SIG-M5 treated with dmso at 0.1 percent for 504 hours (cell line): ENCODE data around the gene SUZ12.
"Not testable (repeated sequence)": the region's sequence is repeated elsewhere in the genome, so short reads cannot be mapped to it uniquely, and the experiment has no call there.

Experiments used
- DNase-seq: peaks from one replicate; lab custom pipeline; 2025; ENCODE audit not compliant: unreplicated experiment; lab: John Stamatoyannopoulos, UW

The SUZ12 gene

DNA sequence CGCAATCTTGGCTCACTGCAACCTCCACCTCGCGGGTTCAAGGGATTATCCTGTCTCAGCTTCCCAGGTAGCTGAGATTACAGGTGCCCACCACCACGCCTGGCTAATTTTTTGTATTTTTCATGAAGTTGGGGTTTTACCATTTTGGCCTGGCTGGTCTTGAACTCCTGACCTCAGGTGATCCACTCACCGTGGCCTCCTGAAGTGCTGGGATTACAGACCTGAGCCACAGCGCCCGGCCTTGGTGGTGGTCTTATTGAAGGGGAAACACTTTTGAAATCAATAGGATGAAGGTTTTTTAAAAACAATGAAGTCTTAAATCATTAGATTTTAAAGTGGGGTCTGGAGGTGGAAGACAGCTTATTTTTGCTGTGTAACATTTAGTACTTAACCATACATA, 5.6 kb downstream of the SUZ12 start:
- DNase-seq, result not testable (repeated sequence)

DNA sequence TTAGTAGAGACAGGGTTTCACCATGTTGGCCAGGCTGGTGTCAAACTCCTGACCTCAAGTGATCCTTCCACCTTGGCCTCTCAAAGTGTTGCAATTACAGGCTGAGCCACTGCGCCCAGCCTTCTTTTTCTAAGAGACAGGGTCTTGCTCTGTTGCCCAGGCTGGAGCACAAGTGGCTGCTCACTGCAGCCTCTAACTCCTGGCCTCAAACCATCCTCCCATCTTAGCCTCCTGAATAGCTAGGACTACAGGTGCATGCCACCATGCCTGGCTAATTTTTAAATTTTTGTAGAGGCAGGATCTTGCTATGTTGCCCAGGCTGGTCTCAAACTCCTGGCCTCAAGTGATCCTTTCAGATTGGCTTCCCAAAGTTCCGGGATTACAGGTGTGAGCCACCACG, 15.1 kb downstream of the SUZ12 start:
- not testable (repeated sequence) for DNase-seq

DNA sequence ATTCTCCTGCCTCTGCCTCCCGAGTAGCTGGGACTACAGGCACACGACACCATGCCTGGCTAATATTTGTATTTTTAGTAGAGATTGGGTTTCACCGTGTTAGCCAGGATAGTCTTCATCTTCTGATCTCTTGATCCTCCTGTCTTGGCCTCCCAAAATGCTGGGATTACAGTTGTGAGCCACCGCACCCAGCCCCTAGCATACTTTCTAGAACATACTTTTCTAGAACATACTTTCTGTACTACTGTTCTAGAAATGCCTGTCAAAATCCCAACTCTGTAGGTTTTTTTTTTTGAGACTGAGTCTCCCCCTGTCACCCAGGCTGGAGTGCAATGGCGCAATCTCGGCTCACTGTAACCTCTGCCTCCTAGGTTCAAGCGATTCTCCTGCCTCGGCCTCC, 27.3 kb downstream of the SUZ12 start:
- not testable (repeated sequence) for DNase-seq

DNA sequence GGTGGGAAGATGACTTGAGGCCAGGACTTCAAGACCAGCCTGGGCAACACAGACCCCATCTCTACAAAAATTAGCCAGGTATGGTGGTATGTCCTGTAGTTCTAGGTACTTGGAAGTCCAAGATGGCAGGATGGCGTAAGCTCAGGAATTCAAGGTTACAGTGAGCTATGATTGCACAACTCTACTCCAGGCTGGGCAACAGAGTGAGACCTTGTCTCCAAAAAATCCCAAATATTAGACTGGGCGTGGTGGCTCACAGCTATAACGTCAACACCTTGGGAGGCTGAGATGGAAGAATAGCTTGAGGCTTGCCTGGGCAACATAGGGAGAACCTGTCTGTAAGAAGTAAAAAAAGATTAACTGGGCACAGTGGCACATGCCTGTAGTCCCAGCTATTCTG, 30.8 kb downstream of the SUZ12 start:
- no peak for DNase-seq

DNA sequence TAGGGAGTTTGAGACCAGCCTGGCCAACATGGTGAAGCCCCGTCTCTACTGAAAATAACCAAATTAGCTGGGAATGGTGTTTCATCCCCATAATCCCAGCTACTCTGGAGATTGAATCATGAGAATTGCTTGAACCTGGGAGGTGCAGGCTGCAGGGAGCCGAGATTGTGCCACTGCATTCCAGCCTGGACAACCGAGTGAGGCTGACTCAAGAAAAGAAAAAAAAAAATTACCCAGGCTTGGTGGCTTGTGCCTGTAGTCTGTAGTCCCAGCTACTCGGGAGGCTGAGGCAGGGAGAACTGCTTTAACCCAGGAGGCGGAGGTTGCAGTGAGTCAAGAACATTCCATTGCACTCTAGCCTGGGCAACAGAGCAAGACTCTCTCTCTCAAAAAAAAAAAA, 33.6 kb downstream of the SUZ12 start:
- DNase-seq, result not testable (repeated sequence)

DNA sequence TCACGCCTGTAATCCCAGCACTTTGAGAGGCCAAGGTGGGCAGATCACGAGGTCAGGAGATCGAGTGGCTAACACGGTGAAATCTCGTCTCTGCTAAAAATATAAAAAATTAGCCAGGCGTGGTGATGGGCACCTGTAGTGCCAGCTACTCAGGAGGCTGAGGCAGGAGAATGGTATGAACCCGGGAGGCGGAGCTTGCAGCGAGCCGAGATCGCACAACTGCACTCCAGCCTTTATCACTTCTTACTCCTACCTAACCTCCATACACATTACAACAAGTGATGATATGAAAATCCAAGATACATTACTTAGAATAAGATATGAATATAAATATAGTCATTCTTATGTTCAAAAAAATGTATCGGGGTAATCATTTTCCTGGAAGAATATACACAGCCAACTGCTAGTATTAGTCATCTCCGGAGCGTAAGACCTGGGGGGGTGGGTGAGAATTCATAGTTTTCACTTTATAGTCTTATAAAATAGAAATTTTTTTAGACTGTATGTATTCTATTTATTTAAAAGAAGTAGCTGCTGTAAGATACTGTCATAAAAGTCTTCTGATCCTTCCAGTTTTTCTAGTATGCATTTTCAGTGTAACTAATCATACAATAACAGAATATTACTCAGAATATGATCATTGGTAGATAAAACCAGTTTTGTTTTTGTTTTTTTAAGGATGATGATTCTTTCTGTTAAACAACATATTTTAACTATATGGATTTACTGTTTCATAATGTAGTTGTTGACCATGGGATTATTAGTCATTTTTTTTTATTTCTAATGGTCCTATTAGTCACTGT, 37.7 kb downstream of the SUZ12 start:
- DNase-seq, result not testable (repeated sequence)

DNA sequence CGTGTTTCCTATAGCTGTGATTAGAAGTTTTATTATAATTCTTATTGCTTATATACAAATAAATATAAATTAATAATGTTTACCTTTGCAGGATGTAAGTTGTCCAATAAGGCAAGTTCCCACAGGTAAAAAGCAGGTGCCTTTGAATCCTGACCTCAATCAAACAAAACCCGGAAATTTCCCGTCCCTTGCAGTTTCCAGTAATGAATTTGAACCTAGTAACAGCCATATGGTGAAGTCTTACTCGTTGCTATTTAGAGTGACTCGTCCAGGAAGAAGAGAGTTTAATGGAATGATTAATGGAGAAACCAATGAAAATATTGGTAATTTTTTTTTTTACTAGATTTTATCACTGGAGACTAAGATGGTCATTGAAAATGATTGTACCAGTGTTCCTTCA, 38.6 kb downstream of the SUZ12 start:
- not testable (repeated sequence) for DNase-seq

DNA sequence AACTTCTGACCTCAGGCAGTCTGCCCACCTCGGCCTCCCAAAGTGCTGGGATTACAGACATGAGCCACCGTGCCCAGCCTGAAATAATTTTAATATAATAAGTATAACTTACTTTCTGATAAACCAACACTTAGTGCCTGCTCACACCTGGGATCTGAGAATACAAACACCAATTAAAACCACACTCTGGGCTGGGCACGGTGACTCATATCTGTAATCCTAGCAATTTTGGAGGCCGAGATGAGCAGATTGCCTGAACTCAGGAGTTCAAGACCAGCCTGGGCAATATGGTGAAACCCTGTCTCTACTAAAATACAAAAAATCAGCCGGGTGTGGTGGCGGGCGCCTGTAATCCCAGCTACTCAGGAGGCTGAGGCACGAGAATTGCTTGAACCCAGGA, 55.0 kb downstream of the SUZ12 start:
- not testable (repeated sequence) for DNase-seq

DNA sequence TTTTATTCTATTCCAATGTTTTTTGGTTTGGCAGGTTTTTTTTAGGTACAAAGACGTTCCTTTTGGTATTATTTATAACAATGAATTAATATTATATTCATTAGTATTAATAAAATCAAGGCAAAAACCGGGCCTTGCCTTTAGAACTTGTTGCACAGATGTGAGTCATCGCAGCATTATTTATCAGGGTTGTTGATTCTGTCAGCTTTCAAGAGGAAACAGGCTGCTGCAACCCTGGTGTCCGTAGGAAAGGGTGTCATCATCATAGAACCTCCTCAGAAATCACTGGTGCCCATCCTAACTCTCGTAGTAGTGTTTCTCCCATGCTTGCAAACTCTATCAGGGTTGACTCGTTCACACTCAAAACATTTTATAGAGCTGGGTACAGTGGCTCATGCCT, 60.2 kb downstream of the SUZ12 start:
- no peak for DNase-seq

DNA sequence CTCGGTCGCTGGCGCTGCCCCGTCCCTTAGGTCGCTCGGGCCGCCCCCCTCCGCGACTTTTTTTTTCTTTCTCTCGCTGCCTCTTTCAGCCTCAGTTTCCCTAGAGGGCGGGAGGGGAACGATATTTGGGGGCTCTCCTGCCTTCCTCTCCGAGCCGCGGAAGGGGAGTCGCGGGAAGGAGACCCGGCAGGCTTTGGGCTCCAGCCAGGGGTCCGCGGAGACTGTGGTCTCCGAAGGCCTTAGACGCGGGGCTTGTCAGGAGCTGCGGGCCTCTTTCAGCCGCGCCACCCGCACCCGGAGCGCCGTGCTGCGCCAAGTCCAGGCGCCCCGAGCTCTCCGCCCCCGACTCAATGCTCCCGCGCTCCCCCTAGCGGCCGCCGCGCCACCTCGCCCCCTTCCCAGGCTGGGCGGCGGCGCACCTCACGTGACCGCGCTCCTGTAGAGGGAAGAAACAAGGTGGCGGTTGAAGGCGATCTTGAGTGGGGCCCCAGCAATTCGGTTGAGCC, 70.2 kb downstream of the SUZ12 start, which contains the start of gene LRRC37B:
LRRC37B (plus strand) TSS at position 427 of the 506 bp plus-strand sequence. CDS start 14,010 bp downstream, outside the sequence.
- peak; percentile 83 for DNase-seq

DNA sequence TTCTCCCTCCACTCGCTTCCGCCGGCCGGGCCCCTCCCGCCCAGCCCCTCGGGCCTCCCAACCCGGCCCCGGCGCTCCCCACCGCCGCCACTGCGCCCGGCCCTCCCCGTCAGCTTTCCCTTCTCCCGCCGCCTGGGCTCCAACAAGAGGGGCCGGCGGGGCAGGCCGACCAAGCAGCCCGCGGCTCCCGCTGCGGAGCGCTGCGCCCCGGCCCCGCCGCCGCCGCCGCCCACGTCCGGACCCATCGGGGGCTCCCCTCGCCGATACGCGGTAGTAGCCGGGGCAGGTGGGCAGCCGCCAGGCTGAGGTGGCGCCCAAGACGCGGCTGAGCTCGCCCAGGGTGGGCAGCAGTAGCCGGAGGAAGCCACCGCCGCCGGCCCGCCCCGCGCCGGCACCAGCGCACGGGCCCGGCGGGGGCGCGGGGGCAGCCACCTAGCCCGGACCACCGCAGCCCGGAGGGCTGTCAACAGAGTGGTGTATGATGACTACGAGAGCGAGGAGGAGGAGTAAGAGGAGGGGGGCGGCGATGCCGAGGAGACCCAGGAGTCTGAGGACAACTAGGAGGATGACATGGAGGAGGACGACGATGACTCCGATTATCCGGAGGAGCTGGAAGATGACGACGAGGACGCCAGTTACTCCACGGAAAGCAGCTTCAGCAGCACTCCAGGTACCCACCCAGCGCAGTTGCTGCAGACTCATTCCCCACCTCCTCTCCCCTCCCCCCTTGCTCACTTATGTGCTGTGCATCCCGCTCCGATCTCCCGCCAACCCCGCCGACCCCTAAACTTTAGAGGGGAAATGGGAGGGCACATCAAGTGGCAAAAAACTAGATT, 70.9 kb downstream of the SUZ12 start:
- DNase-seq, result peak; percentile 56

DNA sequence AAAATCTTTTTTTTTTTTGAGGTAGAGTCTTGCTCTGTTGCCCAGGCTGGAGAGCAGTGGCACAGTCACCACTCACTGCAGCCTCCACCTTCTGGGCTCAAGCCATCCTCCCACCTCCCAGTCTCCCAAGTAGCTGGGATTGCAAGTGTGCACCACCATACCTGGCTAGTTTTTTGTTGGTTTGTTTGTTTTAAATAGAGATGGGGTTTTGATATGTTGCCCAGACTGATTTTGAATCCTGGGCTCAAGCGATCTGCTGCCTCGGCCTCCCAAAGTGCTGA, 72.4 kb downstream of the SUZ12 start:
- no peak for DNase-seq

DNA sequence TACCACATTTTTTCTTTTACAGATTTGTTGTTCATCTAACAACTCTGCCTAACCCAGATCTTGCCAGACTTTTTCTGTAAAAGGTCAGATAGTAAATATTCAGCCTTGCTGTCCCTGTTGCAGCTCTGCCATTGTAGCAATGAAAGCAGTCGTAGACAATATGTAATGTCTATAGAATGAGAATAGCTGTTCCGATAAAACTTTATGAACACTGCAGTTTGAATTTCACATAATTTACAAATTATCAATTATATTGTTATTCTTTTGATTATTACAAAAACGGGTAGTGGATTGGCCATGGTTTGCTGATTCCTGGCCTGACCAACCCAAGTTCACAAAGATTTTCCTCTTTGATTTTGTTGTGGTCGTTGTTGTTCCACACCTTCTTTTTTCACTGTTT, 73.3 kb downstream of the SUZ12 start:
- DNase-seq, result no peak

DNA sequence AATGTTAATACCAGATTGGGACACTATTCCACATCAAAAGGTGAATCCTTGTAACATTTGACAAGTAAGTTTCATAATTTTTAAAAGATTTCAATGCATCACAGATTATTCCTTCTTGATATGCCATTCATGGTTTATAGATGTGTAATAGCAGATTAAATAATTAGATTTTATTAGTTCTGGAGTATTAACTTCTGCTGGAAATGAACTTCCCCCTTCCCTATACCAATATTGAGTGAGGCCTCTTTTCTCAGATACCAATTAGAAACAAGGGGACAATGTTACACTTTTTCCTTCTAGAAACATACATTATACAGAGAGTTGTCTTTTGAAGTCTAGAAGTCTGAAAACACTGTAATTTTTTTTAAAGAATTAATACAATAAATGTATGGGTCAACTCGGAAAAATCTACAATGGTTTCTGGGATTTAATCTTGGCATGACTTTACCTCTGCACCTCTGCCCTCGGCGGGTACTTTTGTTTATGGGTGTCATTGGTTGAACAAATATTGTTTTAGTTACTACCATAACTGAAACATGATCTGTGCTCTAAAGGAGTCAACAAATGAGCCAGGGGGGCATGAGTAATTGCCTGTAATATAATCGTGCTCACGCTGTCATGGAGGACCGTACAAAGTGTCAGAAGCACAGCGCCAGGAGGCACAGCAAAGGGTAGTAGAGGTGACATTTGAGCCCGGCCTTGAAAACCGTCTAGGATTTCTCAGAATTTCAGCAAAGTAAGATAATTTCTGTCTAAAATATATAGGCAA, 78.6 kb downstream of the SUZ12 start:
- no peak for DNase-seq

DNA sequence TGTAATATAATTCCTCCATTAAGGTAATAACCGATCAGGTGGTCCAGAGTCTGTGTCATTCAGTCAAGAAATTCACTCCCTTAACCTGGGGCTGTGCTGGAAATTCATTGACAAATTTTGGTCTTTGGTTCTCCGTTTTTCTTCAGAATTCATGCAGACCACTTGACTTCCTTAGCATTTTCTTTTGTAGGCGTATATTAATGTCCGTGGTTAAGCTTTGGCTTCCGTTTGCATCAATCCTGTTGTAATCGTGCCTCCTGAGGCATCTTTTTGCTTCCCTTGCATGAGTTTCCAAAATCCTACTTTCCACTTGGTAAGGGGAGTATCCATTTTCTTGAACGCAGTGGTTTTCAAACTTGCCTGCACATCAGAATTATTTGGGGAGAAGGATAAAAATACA, 79.4 kb downstream of the SUZ12 start:
- DNase-seq, result no peak

DNA sequence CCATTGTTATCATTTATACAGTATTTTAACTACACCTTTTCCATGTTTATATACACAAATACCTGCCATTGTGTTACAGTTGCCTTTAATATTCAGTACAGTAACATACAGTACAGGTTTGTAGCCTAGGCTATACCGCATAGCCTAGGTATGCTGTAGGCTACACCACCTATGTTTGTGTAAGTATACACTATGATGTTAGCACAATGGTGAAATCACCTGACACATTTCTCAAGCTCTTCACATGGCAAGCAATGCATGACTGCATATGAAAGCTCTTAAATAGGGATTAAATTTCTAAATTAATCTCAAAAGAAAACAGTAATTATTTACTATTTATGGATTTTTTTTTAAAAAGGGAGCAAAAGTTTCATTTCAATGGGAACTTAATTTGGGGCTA, 82.4 kb downstream of the SUZ12 start:
- DNase-seq, result no peak

DNA sequence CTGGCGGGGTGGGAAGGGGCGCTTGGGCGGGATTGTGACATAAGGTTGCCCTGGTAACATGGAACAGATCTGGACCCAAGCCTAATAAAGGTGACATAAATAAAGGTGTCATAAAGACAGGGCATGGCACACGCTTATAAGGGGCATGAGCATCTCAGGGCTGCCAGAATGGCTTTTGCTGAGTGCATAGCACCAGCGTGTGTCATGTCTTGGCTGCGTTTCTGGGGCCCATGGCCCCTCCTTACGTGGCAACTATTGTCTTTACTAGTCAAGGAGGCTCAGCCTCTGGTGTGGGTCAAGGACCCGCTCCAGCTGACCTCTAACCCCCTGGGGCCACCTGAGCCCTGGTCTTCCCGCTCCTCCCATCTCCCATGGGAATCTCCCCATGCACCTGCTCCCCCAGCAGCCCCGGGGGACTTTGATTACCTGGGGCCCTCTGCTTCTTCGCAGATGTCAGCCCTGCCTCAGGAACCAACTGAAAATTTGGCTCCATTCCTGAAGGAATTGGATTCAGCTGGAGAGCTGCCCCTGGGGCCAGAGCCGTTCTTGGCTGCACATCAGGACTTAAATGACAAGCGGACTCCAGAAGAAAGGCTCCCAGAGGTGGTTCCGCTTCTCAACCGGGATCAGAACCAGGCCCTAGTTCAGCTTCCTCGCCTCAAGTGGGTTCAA, 84.3 kb downstream of the SUZ12 start:
- no peak for DNase-seq

DNA sequence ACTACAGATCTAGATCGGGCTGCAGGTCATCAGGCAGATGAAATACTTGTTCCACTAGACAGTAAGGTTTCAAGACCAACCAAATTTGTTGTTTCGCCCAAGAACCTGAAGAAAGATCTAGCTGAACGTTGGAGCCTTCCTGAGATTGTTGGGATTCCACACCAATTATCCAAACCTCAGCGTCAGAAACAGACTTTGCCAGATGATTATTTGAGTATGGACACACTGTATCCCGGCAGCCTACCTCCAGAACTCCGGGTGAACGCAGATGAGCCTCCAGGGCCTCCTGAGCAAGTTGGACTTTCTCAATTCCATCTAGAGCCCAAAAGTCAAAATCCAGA, 84.8 kb downstream of the SUZ12 start:
- no peak for DNase-seq

DNA sequence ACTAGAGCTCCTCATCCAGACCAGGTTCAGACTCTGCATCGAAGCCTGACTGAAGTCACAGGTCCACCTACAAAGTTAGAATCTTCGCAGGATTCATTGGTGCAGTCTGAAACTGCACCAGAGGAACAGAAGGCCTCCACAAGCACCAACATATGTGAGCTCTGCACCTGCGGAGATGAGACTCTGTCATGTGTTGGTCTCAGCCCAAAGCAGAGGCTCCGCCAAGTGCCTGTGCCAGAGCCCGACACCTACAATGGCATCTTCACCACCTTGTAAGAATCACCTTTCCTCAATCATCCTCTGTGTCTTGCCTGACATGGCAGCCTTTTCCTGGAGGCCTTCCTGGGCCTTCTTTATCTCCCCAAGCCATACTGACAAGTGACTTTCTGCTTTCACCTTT, 85.7 kb downstream of the SUZ12 start:
- DNase-seq, result not testable (repeated sequence)

DNA sequence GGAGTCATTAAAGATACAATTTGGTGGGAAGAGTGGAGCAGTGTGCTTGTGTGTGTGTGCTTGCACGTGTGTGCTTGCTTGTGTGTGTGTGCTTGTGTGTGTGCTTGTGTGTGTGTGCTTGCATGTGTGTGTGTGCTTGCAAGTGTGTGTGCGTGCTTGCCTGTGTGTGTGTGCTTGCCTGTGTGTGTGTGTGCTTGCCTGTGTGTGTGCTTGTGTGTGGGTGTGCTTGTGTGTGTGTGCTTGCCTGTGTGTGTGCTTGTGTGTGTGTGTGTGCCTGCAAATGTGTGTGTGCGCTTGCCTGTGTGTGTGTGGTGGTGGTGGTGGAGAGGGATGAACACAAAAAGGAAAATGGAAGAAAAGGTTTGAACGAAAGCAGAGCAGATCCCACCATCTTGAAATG, 90.5 kb downstream of the SUZ12 start:
- DNase-seq, result not testable (repeated sequence)

DNA sequence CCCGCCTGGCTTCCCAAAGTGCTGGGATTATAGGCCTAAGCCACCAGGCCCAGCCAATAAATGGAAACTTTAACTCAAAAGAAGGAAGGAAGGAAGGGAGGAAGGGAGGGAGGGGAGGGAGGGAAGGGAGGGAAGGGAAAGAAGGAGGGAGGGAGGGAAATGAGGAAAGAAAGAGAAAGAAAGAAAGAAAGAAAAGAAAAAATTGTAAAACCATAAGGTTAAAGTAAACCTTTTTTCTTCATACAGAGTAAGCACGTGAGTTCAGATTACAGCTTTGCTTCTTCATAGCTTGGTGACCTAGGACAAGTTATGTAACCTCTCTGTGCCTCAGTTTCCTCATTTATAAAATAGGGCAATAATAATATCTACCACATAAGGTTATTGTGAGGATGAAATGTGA, 96.4 kb downstream of the SUZ12 start:
- no peak for DNase-seq
